Epithelial cell of proximal tubule (primary cell): Measurements from ENCODE around the gene GPR15. TPM values are rescaled to one million over a fixed set of nuclear protein-coding genes. Genes with fewer than 3 reads are reported as not detected.
"Not testable (repeated sequence)": the region's sequence is repeated elsewhere in the genome, so short reads cannot be mapped to it uniquely, and the experiment has no call there.

Source experiments
- DNase-seq: peaks from one replicate; pipeline ENCODE4 v3.0.0-alpha.2; 2011; ENCODE audit warnings: low read depth
- H3K4me3 ChIP-seq: 2 replicates; pipeline ENCODE4 v1.5.1; 2011; ENCODE audit warnings: low read depth, mild to moderate bottlenecking, low read length
- CTCF ChIP-seq: conservative IDR thresholded peaks from 2 replicates; pipeline ENCODE4 v1.5.1; 2012; ENCODE audit warnings: low read depth, mild to moderate bottlenecking, low read length
- total RNA-seq: library from RNA; depleted of rRNA; stranded (reverse); fragments of >200 nt; gene quantifications from 2 replicates; pipeline ENCODE4 v1.2.3, GENCODE V29; 2015

Gene GPR15
- total RNA-seq, 1 donor from 2014 or later: not detected

- DNase-seq: no peak
- no peak for TF ChIP-seq CTCF
- no peak overlapping the region for H3K4me3 ChIP-seq
These were observed 24.7 kb downstream of the GPR15 start for GRCh38 chr3:98556164-98557130.

GRCh38 chr3:98557324-98558010 lies 25.7 kb downstream of the GPR15 start:
- DNase-seq: no peak
- no peak overlapping the region for H3K4me3 ChIP-seq
- no peak for TF ChIP-seq CTCF

- TF ChIP-seq CTCF: no peak
- no peak overlapping the region for H3K4me3 ChIP-seq
- DNase-seq: no peak
These were observed 26.5 kb downstream of the GPR15 start for GRCh38 chr3:98558100-98558827.

- not testable (repeated sequence) for DNase-seq, H3K4me3 ChIP-seq
These were observed 28.0 kb downstream of the GPR15 start for GRCh38 chr3:98559769-98560168.

- no peak for TF ChIP-seq CTCF
- DNase-seq: no peak
- no peak overlapping the region for H3K4me3 ChIP-seq
These were observed 29.1 kb downstream of the GPR15 start for GRCh38 chr3:98560911-98561310.

- no peak overlapping the region for H3K4me3 ChIP-seq
These were observed 30.1 kb downstream of the GPR15 start for GRCh38 chr3:98561727-98562521.

More at GRCh38 chr3:98561727-98562521, 30.1 kb downstream of the GPR15 start:
- no peak for TF ChIP-seq CTCF
- no peak for DNase-seq
